Left lung (tissue), 10 donors: Measurements from ENCODE around the gene FXYD7. TPM values are rescaled to one million over a fixed set of nuclear protein-coding genes. Genes with fewer than 3 reads are reported as not detected.
"Not testable (repeated sequence)": the region's sequence is repeated elsewhere in the genome, so short reads cannot be mapped to it uniquely, and the experiment has no call there.

Source experiments
- ATAC-seq: fragments of 200-7000 bp; cut with Tn5 transposase; one replicate; pipeline ENCODE4 v1.9.1; 2020; ENCODE audit warnings: moderate library complexity
- DNase-seq, 4 donors: peaks; one replicate each; pipeline ENCODE4 v3.0.0-alpha.2; 2013 to 2020
- H3K27ac ChIP-seq, 2 donors: fragments of 200-600 bp; sonication (generic) in 1 of 2; one replicate each; pipeline versions ENCODE4 v1.5.0 to v1.8.0; 2020 to 2021
- H3K27me3 ChIP-seq, 2 donors: fragments of 200-600 bp; sonication (generic) in 1 of 2; one replicate each; pipeline versions ENCODE4 v1.5.0 to v1.8.0; 2020 to 2021
- H3K36me3 ChIP-seq, 2 donors: fragments of 200-600 bp; sonication (generic) in 1 of 2; one replicate each; pipeline versions ENCODE4 v1.5.0 to v1.8.0; 2020 to 2021
- H3K4me1 ChIP-seq, 2 donors: fragments of 200-600 bp; one replicate each; pipeline ENCODE4 v1.8.0; 2021
- H3K4me3 ChIP-seq, 2 donors: fragments of 200-600 bp; sonication (generic) in 1 of 2; one replicate each; pipeline versions ENCODE4 v1.5.0 to v1.8.0; 2020 to 2021; ENCODE audit warnings: mild to moderate bottlenecking in 1 of 2
- H3K9me3 ChIP-seq, 2 donors: fragments of 200-600 bp; sonication (generic) in 1 of 2; one replicate each; pipeline versions ENCODE4 v1.5.0 to v1.8.0; 2020 to 2021
- CTCF ChIP-seq, 2 donors: fragments of 200-600 bp; sonication (generic) in 1 of 2; IDR thresholded peaks; one replicate each; pipeline versions ENCODE4 v1.5.0 to v1.8.0; 2021; ENCODE audit warnings: antibody characterized with exemption in 2 of 2
- intact Hi-C, 2 donors: fragments of 100-400 bp; cut with DNase I; formaldehyde crosslinking; loops; one replicate each; pipeline versions ENCODE4 v1.11.2 to v1.14.2; 2022
- polyA plus RNA-seq, 6 donors: library from polyadenylated mRNA; unstranded; fragments of 120-200 nt; gene quantifications; one replicate each; pipeline ENCODE4 v1.2.1, GENCODE V29; 2013; ENCODE audit not compliant: insufficient read length in 6 of 6
- total RNA-seq, 2 donors: library from RNA; stranded (reverse); fragmentation: NEBNext Ultra II Directional; extraction: Animal tissue kit (Norgen Biotek cat#: 25700); gene quantifications; one replicate each; pipeline ENCODE4 v1.2.1, GENCODE V29; 2021
- donor health status: DM: no; HTN: yes; CAD: no.
- donor health status: DM: no; HTN: no; CAD: no.

The FXYD7 gene
- total and polyA plus RNA-seq, 8 donors = 0.55 to 1.3 (median 0.74) TPM; not detected in 2

GRCh38 chr19:35146746-35147459 is 3.8 kb downstream of the FXYD7 start:
- H3K36me3 ChIP-seq = no peaks in the 10 kb centered on the region
- no peak for ATAC-seq
- H3K9me3 ChIP-seq = no peaks in the 10 kb centered on the region
- peaks cover 0 to 35% of the 10 kb centered on the region in 2 donors for H3K27me3 ChIP-seq
- intact Hi-C loops = no loop called here
- H3K4me1 ChIP-seq = peaks cover 7 to 18% of the 10 kb centered on the region in 2 donors
- TF ChIP-seq CTCF (IDR thresholded peaks at IDR 0.05) = no peak
- H3K27ac ChIP-seq = no peak overlapping the region
- no peak overlapping the region for H3K4me3 ChIP-seq
- no peak for DNase-seq

GRCh38 chr19:35149463-35149862 is 6.4 kb downstream of the FXYD7 start:
- DNase-seq (no peak), ATAC-seq (no peak)
- H3K27me3 ChIP-seq = peaks cover 0 to 18% of the 10 kb centered on the region in 2 donors
- H3K9me3 ChIP-seq = no peaks in the 10 kb centered on the region
- TF ChIP-seq CTCF (IDR thresholded peaks at IDR 0.05) = no peak
- H3K36me3 ChIP-seq = no peaks in the 10 kb centered on the region
- H3K4me3 ChIP-seq = no peak overlapping the region
- intact Hi-C loops = no loop called here
- no peak overlapping the region for H3K27ac ChIP-seq
- peaks cover 2 to 24% of the 10 kb centered on the region in 2 donors for H3K4me1 ChIP-seq

GRCh38 chr19:35150445-35150844 is 7.4 kb downstream of the FXYD7 start:
- no peaks in the 10 kb centered on the region for H3K36me3 ChIP-seq
- no peak for TF ChIP-seq CTCF (IDR thresholded peaks at IDR 0.05)
- DNase-seq (no peak), ATAC-seq (no peak)
- H3K4me1 ChIP-seq = peaks cover 4 to 29% of the 10 kb centered on the region in 2 donors
- no peaks in the 10 kb centered on the region for H3K9me3 ChIP-seq
- no peak overlapping the region for H3K27ac ChIP-seq
- H3K27me3 ChIP-seq = peaks cover 0 to 8% of the 10 kb centered on the region in 2 donors
- no peak overlapping the region for H3K4me3 ChIP-seq
- intact Hi-C loops = no loop called here

GRCh38 chr19:35151273-35152065 is 8.4 kb downstream of the FXYD7 start:
- no peaks in the 10 kb centered on the region for H3K36me3 ChIP-seq
- no peaks in the 10 kb centered on the region for H3K9me3 ChIP-seq
- H3K4me1 ChIP-seq = peaks cover 9 to 40% of the 10 kb centered on the region in 2 donors
- no peak overlapping the region for H3K4me3 ChIP-seq
- TF ChIP-seq CTCF (IDR thresholded peaks at IDR 0.05) = no peak
- H3K27ac ChIP-seq = no peak overlapping the region
- peaks cover 0 to 8% of the 10 kb centered on the region in 2 donors for H3K27me3 ChIP-seq
- intact Hi-C loops = no loop called here
- no peak for DNase-seq
- no peak for ATAC-seq

- H3K4me3 ChIP-seq, H3K27ac ChIP-seq, H3K9me3 ChIP-seq, intact Hi-C loops, ATAC-seq, DNase-seq, H3K27me3 ChIP-seq: not testable (repeated sequence)
- Histone ChIP-seq H3K4me1 (peaks cover 9 to 42% of the 10 kb centered on the region in 2 donors), H3K36me3 (peaks cover 0 to 15% of the 10 kb centered on the region in 2 donors)
Measured at GRCh38 chr19:35153129-35153522, 10.1 kb downstream of the FXYD7 start.
